HepG2 (cell line): Measurements from ENCODE around the gene COBLL1. TPM values are rescaled to one million over a fixed set of nuclear protein-coding genes. Genes with fewer than 3 reads are reported as not detected.

ENCODE experiments used
- ARID5B ChIP-seq: IDR thresholded peaks from 2 replicates; pipeline ENCODE4 v1.4.0; 2020; ENCODE audit warnings: mild to moderate bottlenecking, missing genetic modification reagents
- BATF2 ChIP-seq: sonication (generic); formaldehyde crosslinking; IDR thresholded peaks from 2 replicates; pipeline ENCODE4 v1.8.0; 2022; ENCODE audit warnings: mild to moderate bottlenecking, missing genetic modification reagents, moderate library complexity
- DMTF1 ChIP-seq: sonication (generic); formaldehyde crosslinking; IDR thresholded peaks from 2 replicates; pipeline ENCODE4 v1.4.0; 2020; ENCODE audit warnings: mild to moderate bottlenecking, missing genetic modification reagents
- SIN3A ChIP-seq: IDR thresholded peaks from 2 replicates; pipeline ENCODE4 v1.6.1; 2011; ENCODE audit warnings: low read depth, mild to moderate bottlenecking, control low read depth, low read length, borderline replicate concordance
- SMARCE1 ChIP-seq: fragments of 450-650 bp; IDR thresholded peaks from 2 replicates; pipeline ENCODE4 v1.6.1; 2017; ENCODE audit warnings: borderline replicate concordance
- SMC3 ChIP-seq: IDR thresholded peaks from 2 replicates; pipeline ENCODE4 v1.6.1; 2011; ENCODE audit warnings: low read length, improper control_type of control experiment
- U2AF1 ChIP-seq: fragments of 200-400 bp; formaldehyde crosslinking; optimal IDR thresholded peaks from 2 replicates; pipeline ENCODE3; 2017; ENCODE audit warnings: mild to moderate bottlenecking, low read depth, low read length
- ZIK1 ChIP-seq: sonication (generic); formaldehyde crosslinking; IDR thresholded peaks from 2 replicates; pipeline ENCODE4 v1.5.0; 2020; ENCODE audit warnings: mild to moderate bottlenecking, low read depth, missing genetic modification reagents, borderline replicate concordance
- ZNF142 ChIP-seq: sonication (generic); formaldehyde crosslinking; IDR thresholded peaks from 2 replicates; pipeline ENCODE4 v1.4.0; 2020; ENCODE audit warnings: missing genetic modification reagents
- ZNF468 ChIP-seq: sonication (generic); formaldehyde crosslinking; IDR thresholded peaks from 2 replicates; pipeline ENCODE4 v1.8.0; 2022; ENCODE audit warnings: mild to moderate bottlenecking, moderate library complexity, missing genetic modification reagents
- ZNF552 ChIP-seq: sonication (generic); formaldehyde crosslinking; IDR thresholded peaks from 2 replicates; pipeline ENCODE4 v1.9.0; 2022; ENCODE audit warnings: missing genetic modification reagents, mild to moderate bottlenecking, borderline replicate concordance
- ZNF556 ChIP-seq: sonication (generic); formaldehyde crosslinking; IDR thresholded peaks from 2 replicates; pipeline ENCODE4 v1.4.0; 2020; ENCODE audit warnings: mild to moderate bottlenecking, missing genetic modification reagents, borderline replicate concordance
- ZNF569 ChIP-seq: sonication (generic); formaldehyde crosslinking; IDR thresholded peaks from 2 replicates; pipeline ENCODE4 v1.5.0; 2020; ENCODE audit warnings: mild to moderate bottlenecking, missing genetic modification reagents, moderate library complexity, borderline replicate concordance
- ZNF768 ChIP-seq: sonication (generic); formaldehyde crosslinking; IDR thresholded peaks from 2 replicates; pipeline ENCODE4 v1.4.0; 2020; ENCODE audit warnings: missing genetic modification reagents
- ZNF839 ChIP-seq: sonication (generic); formaldehyde crosslinking; IDR thresholded peaks from 2 replicates; pipeline ENCODE4 v1.4.0; 2020; ENCODE audit warnings: missing genetic modification reagents, mild to moderate bottlenecking, borderline replicate concordance
- polyA plus RNA-seq, 8 experiments: library from polyadenylated mRNA; depleted of rRNA in 3 of 8; stranded (reverse) in 7 of 8; unstranded in 1 of 8; fragments of >200 nt; fragmentation: Illumina TruSeq in 4 of 8; extraction: Trizol in 4 of 8; gene quantifications; 2 replicates each; pipeline versions ENCODE4 v1.2.1 to v1.2.3, GENCODE V29; 2011 to 2016; ENCODE audit warnings: low read depth in 4 of 8, missing spikeins in 1 of 8, mixed read lengths in 1 of 8; ENCODE audit not compliant: insufficient read depth in 1 of 8
- total RNA-seq, 5 experiments: library from RNA; depleted of rRNA; stranded (reverse); fragments of >200 nt; fragmentation: Illumina TruSeq; extraction: Trizol; gene quantifications; 2 replicates each; pipeline ENCODE4 v1.2.3, GENCODE V29; 2016; ENCODE audit warnings: low read depth in 1 of 5

Gene COBLL1
- total and polyA plus RNA-seq, 2 of the 13 experiments (the other 11 are each of a cell fraction or from before 2014, with no cell fraction given), result 32.6 to 86.8 TPM

GRCh38 chr2:164841719-164842623, at the start of gene COBLL1 (continued):
- TF ChIP-seq ZNF142 (CRISPR knock-in tag) (peak; percentile 81; the same call in 1 of the 2 replicates), ZNF556 (CRISPR knock-in tag) (peak; percentile 83; the same call in 1 of the 2 replicates), SIN3A (peak; percentile 73; the same call in 1 of the 2 replicates), SMC3 (peak; percentile 44; the same call in 1 of the 2 replicates), SMARCE1 (no peak), ARID5B (CRISPR knock-in tag) (peak; percentile 84), BATF2 (CRISPR knock-in tag) (no peak), ZNF552 (CRISPR knock-in tag) (no peak), DMTF1 (0 out of 2 replicates have a peak, but pooled peaks have one; percentile 64), ZNF839 (CRISPR knock-in tag) (peak; percentile 60; the same call in 1 of the 2 replicates), U2AF1 (peak; percentile 93), ZNF768 (CRISPR knock-in tag) (peak; percentile 76), ZIK1 (CRISPR knock-in tag) (0 out of 2 replicates have a peak, but pooled peaks have one; percentile 39), ZNF468 (CRISPR knock-in tag) (no peak), ZNF569 (CRISPR knock-in tag) (no peak)
